GM11168 (cell line): ENCODE measurements around the gene S100A13.

Experiments
- in situ Hi-C: fragments of 300-500 bp; cut with MboI; formaldehyde crosslinking; loops from one replicate; pipeline ENCODE4 v1.12.0; 2022; ENCODE audit warnings: low sequenced_read_pairs; ENCODE audit not compliant: unreplicated experiment

S100A13 gene

GRCh38 chr1:153628638-153629342 is 1.5 kb upstream of the S100A13 start:
- in situ Hi-C loops, result no loop called here

GRCh38 chr1:153627715-153628626 is 666 bp upstream of the S100A13 start, which contains the start of gene S100A1:
TSS of gene S100A1 (plus strand) at chr1:153628434. CDS start at chr1:153630522, 2,088 bp downstream.
- in situ Hi-C loops, result no loop called here

- in situ Hi-C loops, result no loop called here
Measured at GRCh38 chr1:153626477-153626903, 815 bp downstream of the S100A13 start.

- in situ Hi-C loops, result loop anchor here (5.0 kb wide), 1 partner anchor 108 kb away; no protein-coding TSS in a partner anchor
Measured at GRCh38 chr1:153624965-153625611, 2.2 kb downstream of the S100A13 start.

GRCh38 chr1:153623101-153623500 is 4.2 kb downstream of the S100A13 start:
- in situ Hi-C loops, result loop anchor here (5.0 kb wide), 1 partner anchor 106 kb away; no protein-coding TSS in a partner anchor

- in situ Hi-C loops, result no loop called here
Measured at GRCh38 chr1:153619171-153619570, 8.1 kb downstream of the S100A13 start.

- in situ Hi-C loops, result no loop called here
Measured at GRCh38 chr1:153617663-153618062, 9.6 kb downstream of the S100A13 start.

GRCh38 chr1:153616917-153617311 is 10.4 kb downstream of the S100A13 start:
- in situ Hi-C loops, result no loop called here

- in situ Hi-C loops, result no loop called here
Measured at GRCh38 chr1:153616144-153616916, 11.0 kb downstream of the S100A13 start, which contains the start of gene S100A14. TSS of gene S100A14 (minus strand) at chr1:153616325. CDS start at chr1:153615858, 467 bp downstream.

GRCh38 chr1:153615406-153615805 is 11.9 kb downstream of the S100A13 start:
- in situ Hi-C loops, result no loop called here

- in situ Hi-C loops, result no loop called here
Measured at GRCh38 chr1:153614906-153615305, 12.4 kb downstream of the S100A13 start.

GRCh38 chr1:153614189-153614900 is 13.0 kb downstream of the S100A13 start:
- in situ Hi-C loops, result no loop called here

GRCh38 chr1:153613406-153613805 is 13.9 kb downstream of the S100A13 start:
- in situ Hi-C loops, result no loop called here

- in situ Hi-C loops, result no loop called here
Measured at GRCh38 chr1:153612755-153613331, 14.5 kb downstream of the S100A13 start, which contains the start of gene S100A16. TSS of gene S100A16 (minus strand) at chr1:153613137. CDS start at chr1:153608151, 4,986 bp downstream.

GRCh38 chr1:153612111-153612754 is 15.1 kb downstream of the S100A13 start:
- in situ Hi-C loops, result no loop called here

GRCh38 chr1:153611356-153611755 is 15.9 kb downstream of the S100A13 start:
- in situ Hi-C loops, result no loop called here

- in situ Hi-C loops, result no loop called here
Measured at GRCh38 chr1:153610811-153611301, 16.4 kb downstream of the S100A13 start.

- in situ Hi-C loops, result no loop called here
Measured at GRCh38 chr1:153610334-153610733, 17.0 kb downstream of the S100A13 start.
